ENCODE data around the gene CITED2.

DNA sequence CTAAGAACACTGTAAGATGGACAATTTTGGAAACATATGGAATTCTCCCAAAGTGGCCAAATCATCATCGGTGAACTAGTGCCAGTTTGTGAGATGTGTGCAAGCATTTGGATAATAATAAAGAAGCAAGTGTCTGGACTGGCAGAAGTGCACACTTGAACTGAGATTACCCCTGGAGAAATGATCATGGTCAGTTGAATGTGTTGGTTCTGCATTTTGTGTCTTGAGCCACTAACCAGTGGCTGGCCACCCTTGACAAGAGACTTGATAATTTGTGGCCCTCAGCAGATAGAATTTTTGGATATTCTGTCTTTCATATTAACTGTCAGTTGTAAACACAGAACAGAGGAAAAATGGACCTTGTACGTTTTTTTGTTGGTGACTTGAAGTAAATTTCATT is 37.4 kb downstream of the CITED2 start:
- TF ChIP-seq, protein P1, sequence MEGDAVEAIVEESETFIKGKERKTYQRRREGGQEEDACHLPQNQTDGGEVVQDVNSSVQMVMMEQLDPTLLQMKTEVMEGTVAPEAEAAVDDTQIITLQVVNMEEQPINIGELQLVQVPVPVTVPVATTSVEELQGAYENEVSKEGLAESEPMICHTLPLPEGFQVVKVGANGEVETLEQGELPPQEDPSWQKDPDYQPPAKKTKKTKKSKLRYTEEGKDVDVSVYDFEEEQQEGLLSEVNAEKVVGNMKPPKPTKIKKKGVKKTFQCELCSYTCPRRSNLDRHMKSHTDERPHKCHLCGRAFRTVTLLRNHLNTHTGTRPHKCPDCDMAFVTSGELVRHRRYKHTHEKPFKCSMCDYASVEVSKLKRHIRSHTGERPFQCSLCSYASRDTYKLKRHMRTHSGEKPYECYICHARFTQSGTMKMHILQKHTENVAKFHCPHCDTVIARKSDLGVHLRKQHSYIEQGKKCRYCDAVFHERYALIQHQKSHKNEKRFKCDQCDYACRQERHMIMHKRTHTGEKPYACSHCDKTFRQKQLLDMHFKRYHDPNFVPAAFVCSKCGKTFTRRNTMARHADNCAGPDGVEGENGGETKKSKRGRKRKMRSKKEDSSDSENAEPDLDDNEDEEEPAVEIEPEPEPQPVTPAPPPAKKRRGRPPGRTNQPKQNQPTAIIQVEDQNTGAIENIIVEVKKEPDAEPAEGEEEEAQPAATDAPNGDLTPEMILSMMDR (optimal IDR thresholded peaks at IDR 0.05 in 1 of 3, IDR thresholded peaks at IDR 0.05 in 1 of 3, conservative IDR thresholded peaks at IDR 0.05 in 1 of 3; ENCODE audit: extremely low read depth in 1 of 3, insufficient read depth in 2 of 3, low read length in 3 of 3) = no peak
- no peak for TF ChIP-seq EZH2 (IDR thresholded peaks at IDR 0.05; ENCODE audit: low read length)
